A673 (cell line): ENCODE data around the gene CNRIP1. TPM values are rescaled to one million over a fixed set of nuclear protein-coding genes. Genes with fewer than 3 reads are reported as not detected.
A peak's percentile ranks its signal among the peaks of the same experiment; 100 is the strongest.

Source experiments
- BruUV-seq: library from RNA; stranded (reverse); fragments of 400-500 nt; replicated peaks from 2 replicates; lab custom pipeline; 2021; lab: Mats Ljungman, UMichigan
- CTCF ChIA-PET: fragments of 300-600 bp; sonication (Branson Sonifier 250); formaldehyde crosslinking; loops from one replicate; lab custom pipeline; 2022; ENCODE audit warnings: antibody characterized with exemption; lab: Charles Lee
- POLR2A ChIA-PET: fragments of 300-600 bp; sonication (Branson Sonifier 250); formaldehyde crosslinking; loops from one replicate; lab custom pipeline; 2022; ENCODE audit warnings: antibody characterized with exemption; ENCODE audit not compliant: low non-redundant PET; lab: Charles Lee
- DNase-seq: peaks from one replicate; pipeline ENCODE4 v3.0.0-alpha.2; 2015; ENCODE audit warnings: low spot score
- H3K27ac ChIP-seq: fragments of 200-600 bp; sonication (generic); 2 replicates; pipeline ENCODE4 v1.5.1; 2016; ENCODE audit warnings: mixed run types, low read depth, mild to moderate bottlenecking, mixed read lengths, antibody characterized with exemption, low read length; ENCODE audit not compliant: poor library complexity, severe bottlenecking
- H3K27me3 ChIP-seq: fragments of 200-600 bp; sonication (generic); replicated peaks from 2 replicates; pipeline ENCODE4 v1.6.1; 2017; ENCODE audit warnings: mixed run types, low read depth, mild to moderate bottlenecking, mixed read lengths, antibody characterized with exemption, low read length; ENCODE audit not compliant: insufficient read depth, poor library complexity
- H3K36me3 ChIP-seq: fragments of 200-600 bp; sonication (generic); 2 replicates; pipeline ENCODE4 v1.6.1; 2016; ENCODE audit warnings: mixed run types, mild to moderate bottlenecking, mixed read lengths, antibody characterized with exemption, low read length; ENCODE audit not compliant: insufficient read depth, poor library complexity, severe bottlenecking
- H3K4me1 ChIP-seq: fragments of 200-600 bp; sonication (generic); 2 replicates; pipeline ENCODE4 v1.6.1; 2017; ENCODE audit warnings: mixed run types, mild to moderate bottlenecking, mixed read lengths, antibody characterized with exemption, low read length; ENCODE audit not compliant: insufficient read depth, poor library complexity, severe bottlenecking
- H3K4me3 ChIP-seq: fragments of 200-600 bp; sonication (generic); 2 replicates; pipeline ENCODE4 v1.5.1; 2016; ENCODE audit warnings: low read depth, mixed run types, mild to moderate bottlenecking, mixed read lengths, low read length; ENCODE audit not compliant: poor library complexity, severe bottlenecking
- H3K9me3 ChIP-seq: fragments of 200-600 bp; sonication (generic); 2 replicates; pipeline ENCODE4 v1.6.1; 2016; ENCODE audit warnings: mixed run types, low read depth, mild to moderate bottlenecking, mixed read lengths, antibody characterized with exemption, low read length; ENCODE audit not compliant: poor library complexity, severe bottlenecking
- CTCF ChIP-seq: fragments of 300-800, 200-600 bp; sonication (generic); conservative IDR thresholded peaks from 2 replicates; pipeline ENCODE4 v1.5.1; 2017; ENCODE audit warnings: low read depth, mild to moderate bottlenecking, antibody characterized with exemption, low read length, moderate library complexity, mixed read lengths
- EZH2 ChIP-seq: fragments of 200-600 bp; sonication (generic); IDR thresholded peaks from 2 replicates; pipeline ENCODE4 v1.6.1; 2017; ENCODE audit warnings: borderline replicate concordance, low read depth, mild to moderate bottlenecking, mixed read lengths, antibody characterized with exemption, low read length; ENCODE audit not compliant: poor library complexity, severe bottlenecking
- intact Hi-C: fragments of 100-400 bp; cut with micrococcal nuclease; formaldehyde crosslinking; loops from one replicate; pipeline ENCODE4 v1.10.0; 2022; ENCODE audit not compliant: unreplicated experiment
- total RNA-seq: library from RNA; stranded (reverse); gene quantifications from 2 replicates; pipeline ENCODE4 v1.2.3, GENCODE V29; 2021

CNRIP1 gene
- total RNA-seq, 1 experiment from 2014 or later, result 18.4 TPM

GRCh38 chr2:68283419-68283812 is 36.3 kb downstream of the CNRIP1 start:
- Histone ChIP-seq H3K27ac (no peak overlapping the region), H3K36me3 (no peaks in the 10 kb centered on the region), H3K4me1 (peaks cover 24% of the 10 kb centered on the region), H3K4me3 (no peak overlapping the region), H3K9me3 (no peaks in the 10 kb centered on the region), H3K27me3 (no peaks in the 10 kb centered on the region)
- TF ChIP-seq CTCF, result no peak
- TF ChIP-seq EZH2, result no peak
- BruUV-seq, result no TSS peak
- CTCF ChIA-PET, result interaction anchor here (1.0 kb wide), 2 partner anchors 30 to 161 kb away, joined by 3 to 4 read pairs; no protein-coding TSS in a partner anchor
- intact Hi-C loops, result loop anchor here (5.0 kb wide), 2 partner anchors 86 to 161 kb away; no protein-coding TSS in a partner anchor
- POLR2A ChIA-PET, result no interaction called here
- no peak for DNase-seq

DNA sequence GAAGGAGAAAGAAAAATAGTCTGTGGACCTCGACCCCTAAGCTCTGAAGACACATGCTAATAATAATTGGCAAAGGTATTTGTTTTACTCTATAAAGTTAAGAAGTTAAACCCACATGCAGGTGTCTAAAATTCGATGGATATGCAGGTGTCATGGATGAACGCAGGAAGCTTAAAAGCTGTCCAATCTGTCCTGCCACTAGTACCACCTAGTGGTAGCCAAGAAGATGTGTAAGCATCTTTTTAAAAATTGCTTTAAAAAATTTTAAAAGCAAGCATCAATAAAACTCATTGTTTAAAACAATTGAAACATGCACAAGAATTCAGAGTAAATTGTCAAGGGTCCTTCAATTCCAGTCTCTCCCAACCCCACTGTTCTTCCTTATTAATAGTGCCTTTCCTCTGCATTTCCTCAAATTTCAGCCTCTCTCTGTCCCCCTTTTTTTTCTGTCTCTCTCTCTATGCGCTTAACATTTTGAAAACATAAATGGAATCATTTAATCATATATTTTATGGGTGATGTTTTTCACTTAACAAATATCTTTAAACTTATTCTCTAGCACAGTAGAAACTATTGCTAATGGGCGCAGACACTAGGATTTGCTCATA is 36.8 kb downstream of the CNRIP1 start:
- Histone ChIP-seq H3K36me3 (no peaks in the 10 kb centered on the region), H3K9me3 (no peaks in the 10 kb centered on the region), H3K27ac (no peak overlapping the region), H3K4me3 (no peak overlapping the region), H3K27me3 (no peaks in the 10 kb centered on the region), H3K4me1 (peaks cover 19% of the 10 kb centered on the region)
- no peak for TF ChIP-seq EZH2
- peak; percentile 83 for TF ChIP-seq CTCF
- POLR2A ChIA-PET, result no interaction called here
- peak; percentile 33 for DNase-seq
- CTCF ChIA-PET, result interaction anchor here (1.0 kb wide), 2 partner anchors 29 to 161 kb away, joined by 3 to 4 read pairs; no protein-coding TSS in a partner anchor
- intact Hi-C loops, result loop anchor here (5.0 kb wide), 2 partner anchors 86 to 161 kb away; no protein-coding TSS in a partner anchor
- no TSS peak for BruUV-seq

- no TSS peak for BruUV-seq
- Histone ChIP-seq H3K36me3 (no peaks in the 10 kb centered on the region), H3K9me3 (no peaks in the 10 kb centered on the region), H3K4me1 (peaks cover 15% of the 10 kb centered on the region), H3K27me3 (no peaks in the 10 kb centered on the region), H3K4me3 (no peak overlapping the region), H3K27ac (no peak overlapping the region)
- ChIA-PET POLR2A (no interaction called here), CTCF (no interaction called here)
- no peak for DNase-seq
- TF ChIP-seq EZH2 (no peak), CTCF (no peak)
- intact Hi-C loops, result loop anchor here (5.0 kb wide), 2 partner anchors 83 to 158 kb away; no protein-coding TSS in a partner anchor
Observed at GRCh38 chr2:68280796-68281195, 39.0 kb downstream of the CNRIP1 start.
